ENCODE data around the gene RASAL3.

RASAL3 gene

DNA sequence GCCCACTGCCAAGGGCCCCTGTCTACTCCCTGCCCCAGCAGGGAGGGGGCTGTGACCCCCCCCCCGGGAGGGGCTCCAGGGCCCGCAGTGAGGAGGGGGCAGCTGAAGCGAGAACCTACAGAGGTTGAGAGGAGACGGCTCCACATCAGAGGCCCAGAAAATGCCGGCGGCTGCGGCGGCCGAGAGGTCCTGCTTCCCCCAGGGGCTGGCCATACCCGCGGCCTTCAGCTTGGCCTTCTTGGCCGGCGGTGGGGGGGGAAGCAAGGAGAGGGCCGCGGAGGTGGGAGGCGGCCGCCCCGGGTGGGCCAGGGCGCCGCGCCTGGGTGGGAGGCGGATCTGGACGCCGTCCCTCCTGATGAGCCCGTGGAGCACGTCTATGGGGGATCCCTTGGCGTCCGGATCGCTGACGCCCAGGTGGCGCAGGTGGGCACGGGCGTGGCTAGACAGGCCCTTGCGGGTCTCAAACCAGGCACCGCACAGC lies 36.3 kb downstream of the RASAL3 start:
- Histone ChIP-seq H3K27me3 (ENCODE audit: control insufficient read depth in 5 of 5, insufficient read depth in 4 of 5, low read length in 5 of 5) (no peaks in the 10 kb centered on the region), H3K9ac (ENCODE audit: low read length in 5 of 5) (no peak overlapping the region), H3K9me3 (ENCODE audit: control insufficient read depth in 5 of 5, low read length in 5 of 5) (peaks cover 0 to 6% (median 4%) of the 10 kb centered on the region in 5 donors), H3K4me1 (ENCODE audit: control insufficient read depth in 5 of 5, insufficient read depth in 5 of 5, low read length in 5 of 5) (peaks cover 10 to 36% (median 29%) of the 10 kb centered on the region in 5 donors), H3K4me3 (ENCODE audit: low read depth in 1 of 5, low read length in 5 of 5) (no peak overlapping the region), H3K36me3 (ENCODE audit: control insufficient read depth in 5 of 5, insufficient read depth in 5 of 5, low read length in 5 of 5) (peaks cover 2 to 61% (median 50%) of the 10 kb centered on the region in 5 donors), H3K27ac (ENCODE audit: low read depth, low read length) (no peak overlapping the region)

- H3K27ac ChIP-seq (ENCODE audit: low read depth, low read length), result no peak overlapping the region
- no peak overlapping the region for H3K4me3 ChIP-seq (ENCODE audit: low read depth in 1 of 5, low read length in 5 of 5)
- peaks cover 0 to 7% (median 6%) of the 10 kb centered on the region in 5 donors for H3K9me3 ChIP-seq (ENCODE audit: control insufficient read depth in 5 of 5, low read length in 5 of 5)
- H3K9ac ChIP-seq (ENCODE audit: low read length in 5 of 5), result no peak overlapping the region
- H3K36me3 ChIP-seq (ENCODE audit: control insufficient read depth in 5 of 5, insufficient read depth in 5 of 5, low read length in 5 of 5), result peaks cover 2 to 68% (median 57%) of the 10 kb centered on the region in 5 donors
- peaks cover 10 to 34% (median 28%) of the 10 kb centered on the region in 5 donors for H3K4me1 ChIP-seq (ENCODE audit: control insufficient read depth in 5 of 5, insufficient read depth in 5 of 5, low read length in 5 of 5)
- no peaks in the 10 kb centered on the region for H3K27me3 ChIP-seq (ENCODE audit: control insufficient read depth in 5 of 5, insufficient read depth in 4 of 5, low read length in 5 of 5)
Observed at GRCh38 chr19:15427350-15427700, 37.0 kb downstream of the RASAL3 start.

DNA sequence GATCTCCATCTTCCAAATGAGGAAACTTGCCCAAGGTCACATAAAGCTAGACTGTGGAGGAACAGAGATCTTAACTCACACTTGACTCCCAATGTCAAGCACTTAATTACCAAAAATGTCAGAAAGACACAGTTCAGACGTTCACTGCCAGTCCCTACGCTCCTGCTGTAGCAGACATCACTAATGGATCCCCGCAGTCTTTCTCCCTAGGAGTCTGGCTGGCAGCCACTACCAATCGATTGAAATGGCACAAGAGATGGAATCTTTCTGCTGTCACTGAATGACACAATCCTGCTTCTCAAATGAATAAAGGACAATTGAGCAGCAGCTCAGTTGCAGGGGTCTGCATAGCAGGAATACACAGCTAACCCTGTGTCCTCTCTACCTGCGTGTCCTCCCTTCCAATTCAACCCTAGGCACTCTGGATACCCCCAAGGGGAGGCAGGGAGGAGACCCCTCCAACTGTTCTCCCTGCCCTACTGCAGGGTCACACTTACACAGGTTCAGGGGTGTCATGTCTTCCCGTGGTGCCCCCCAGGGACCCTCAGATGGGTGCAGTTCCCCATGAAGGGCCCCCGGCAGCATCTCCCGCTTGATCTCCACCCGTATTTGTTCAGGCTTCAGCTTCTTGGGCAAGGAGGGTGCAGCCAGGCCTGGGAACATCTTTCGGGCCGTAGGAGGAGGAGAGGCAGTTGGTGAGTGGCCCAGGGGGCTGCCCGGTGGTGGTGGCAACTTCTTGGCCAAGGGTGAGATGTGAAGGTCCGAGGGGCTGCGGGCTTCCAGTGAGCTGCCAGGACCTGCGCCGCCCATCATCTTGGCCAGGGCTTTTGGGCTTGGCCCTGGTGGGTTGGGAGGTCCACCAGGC lies 37.6 kb downstream of the RASAL3 start:
- H3K36me3 ChIP-seq (ENCODE audit: control insufficient read depth in 5 of 5, insufficient read depth in 5 of 5, low read length in 5 of 5), result peaks cover 2 to 71% (median 57%) of the 10 kb centered on the region in 5 donors
- peaks cover 0 to 7% (median 6%) of the 10 kb centered on the region in 5 donors for H3K9me3 ChIP-seq (ENCODE audit: control insufficient read depth in 5 of 5, low read length in 5 of 5)
- H3K4me3 ChIP-seq (ENCODE audit: low read depth in 1 of 5, low read length in 5 of 5), result no peak overlapping the region
- H3K27me3 ChIP-seq (ENCODE audit: control insufficient read depth in 5 of 5, insufficient read depth in 4 of 5, low read length in 5 of 5), result no peaks in the 10 kb centered on the region
- no peak overlapping the region for H3K9ac ChIP-seq (ENCODE audit: low read length in 5 of 5)
- H3K27ac ChIP-seq (ENCODE audit: low read depth, low read length), result no peak overlapping the region
- H3K4me1 ChIP-seq (ENCODE audit: control insufficient read depth in 5 of 5, insufficient read depth in 5 of 5, low read length in 5 of 5), result peaks cover 9 to 36% (median 28%) of the 10 kb centered on the region in 5 donors

GRCh38 chr19:15425321-15425950 lies 38.9 kb downstream of the RASAL3 start:
- peaks cover 2 to 67% (median 57%) of the 10 kb centered on the region in 5 donors for H3K36me3 ChIP-seq (ENCODE audit: control insufficient read depth in 5 of 5, insufficient read depth in 5 of 5, low read length in 5 of 5)
- no peaks in the 10 kb centered on the region for H3K27me3 ChIP-seq (ENCODE audit: control insufficient read depth in 5 of 5, insufficient read depth in 4 of 5, low read length in 5 of 5)
- no peak overlapping the region for H3K27ac ChIP-seq (ENCODE audit: low read depth, low read length)
- H3K4me1 ChIP-seq (ENCODE audit: control insufficient read depth in 5 of 5, insufficient read depth in 5 of 5, low read length in 5 of 5), result peaks cover 0 to 26% (median 18%) of the 10 kb centered on the region in 5 donors
- no peak overlapping the region for H3K4me3 ChIP-seq (ENCODE audit: low read depth in 1 of 5, low read length in 5 of 5)
- H3K9me3 ChIP-seq (ENCODE audit: control insufficient read depth in 5 of 5, low read length in 5 of 5), result peaks cover 0 to 7% (median 6%) of the 10 kb centered on the region in 5 donors
- no peak overlapping the region for H3K9ac ChIP-seq (ENCODE audit: low read length in 5 of 5)

DNA sequence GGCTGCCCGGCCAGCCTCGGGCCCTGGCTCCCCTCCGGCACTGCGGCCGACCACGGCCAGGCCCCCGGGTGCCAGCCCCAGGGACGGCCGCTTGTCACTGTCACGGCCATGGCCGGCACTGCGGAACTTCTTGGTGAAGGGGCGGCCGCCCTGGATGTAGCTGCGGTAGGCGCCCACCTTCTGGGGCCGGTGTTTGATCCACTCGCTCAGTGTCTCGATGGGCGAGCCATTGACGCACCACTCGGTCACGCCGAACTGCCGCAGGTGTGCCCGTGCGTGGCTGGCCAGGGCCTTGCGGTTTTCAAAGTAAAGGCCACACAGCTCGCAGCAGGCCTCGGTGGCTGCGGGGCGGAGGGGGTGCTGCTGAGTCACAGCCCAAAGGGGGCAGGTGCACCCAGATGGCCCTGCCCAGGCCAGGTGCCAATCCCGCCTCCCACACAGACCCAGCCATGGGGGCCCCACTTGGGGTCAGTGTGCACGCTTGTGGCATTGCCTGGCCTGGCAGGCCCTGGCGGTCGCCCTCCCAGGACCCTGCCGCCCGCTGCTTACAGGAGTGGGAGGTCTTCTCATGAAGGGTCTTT lies 39.6 kb downstream of the RASAL3 start:
- H3K9ac ChIP-seq (ENCODE audit: low read length in 5 of 5), result no peak overlapping the region
- no peak overlapping the region for H3K4me3 ChIP-seq (ENCODE audit: low read depth in 1 of 5, low read length in 5 of 5)
- H3K27ac ChIP-seq (ENCODE audit: low read depth, low read length), result no peak overlapping the region
- peaks cover 0 to 7% (median 6%) of the 10 kb centered on the region in 5 donors for H3K9me3 ChIP-seq (ENCODE audit: control insufficient read depth in 5 of 5, low read length in 5 of 5)
- H3K36me3 ChIP-seq (ENCODE audit: control insufficient read depth in 5 of 5, insufficient read depth in 5 of 5, low read length in 5 of 5), result peaks cover 2 to 65% (median 57%) of the 10 kb centered on the region in 5 donors
- no peaks in the 10 kb centered on the region for H3K27me3 ChIP-seq (ENCODE audit: control insufficient read depth in 5 of 5, insufficient read depth in 4 of 5, low read length in 5 of 5)
- H3K4me1 ChIP-seq (ENCODE audit: control insufficient read depth in 5 of 5, insufficient read depth in 5 of 5, low read length in 5 of 5), result peaks cover 0 to 21% (median 14%) of the 10 kb centered on the region in 5 donors

DNA sequence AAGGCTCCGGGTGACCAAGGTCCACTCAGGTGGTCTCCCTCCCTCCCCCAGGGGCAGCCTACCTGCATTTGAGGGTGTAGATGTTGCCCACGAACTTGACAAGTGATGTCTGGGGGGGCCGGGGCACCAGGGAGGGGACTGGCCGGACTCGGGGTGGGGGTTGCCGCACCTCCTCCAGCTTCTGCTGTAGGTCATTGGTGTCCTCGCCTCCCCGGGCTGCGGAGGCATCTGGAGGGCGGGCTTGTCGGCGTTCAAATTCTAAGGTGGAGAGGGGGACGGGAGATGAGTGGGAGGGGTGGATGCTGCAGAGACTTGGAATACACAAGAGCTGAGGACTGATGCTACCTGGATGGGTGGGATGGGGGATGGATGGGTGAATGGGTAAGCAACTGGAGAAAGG lies 40.2 kb downstream of the RASAL3 start:
- Histone ChIP-seq H3K4me3 (ENCODE audit: low read depth in 1 of 5, low read length in 5 of 5) (no peak overlapping the region), H3K9ac (ENCODE audit: low read length in 5 of 5) (no peak overlapping the region), H3K9me3 (ENCODE audit: control insufficient read depth in 5 of 5, low read length in 5 of 5) (peaks cover 0 to 7% (median 6%) of the 10 kb centered on the region in 5 donors), H3K27ac (ENCODE audit: low read depth, low read length) (no peak overlapping the region), H3K36me3 (ENCODE audit: control insufficient read depth in 5 of 5, insufficient read depth in 5 of 5, low read length in 5 of 5) (peaks cover 2 to 62% (median 56%) of the 10 kb centered on the region in 5 donors), H3K27me3 (ENCODE audit: control insufficient read depth in 5 of 5, insufficient read depth in 4 of 5, low read length in 5 of 5) (no peaks in the 10 kb centered on the region), H3K4me1 (ENCODE audit: control insufficient read depth in 5 of 5, insufficient read depth in 5 of 5, low read length in 5 of 5) (peaks cover 0 to 23% (median 17%) of the 10 kb centered on the region in 5 donors)

DNA sequence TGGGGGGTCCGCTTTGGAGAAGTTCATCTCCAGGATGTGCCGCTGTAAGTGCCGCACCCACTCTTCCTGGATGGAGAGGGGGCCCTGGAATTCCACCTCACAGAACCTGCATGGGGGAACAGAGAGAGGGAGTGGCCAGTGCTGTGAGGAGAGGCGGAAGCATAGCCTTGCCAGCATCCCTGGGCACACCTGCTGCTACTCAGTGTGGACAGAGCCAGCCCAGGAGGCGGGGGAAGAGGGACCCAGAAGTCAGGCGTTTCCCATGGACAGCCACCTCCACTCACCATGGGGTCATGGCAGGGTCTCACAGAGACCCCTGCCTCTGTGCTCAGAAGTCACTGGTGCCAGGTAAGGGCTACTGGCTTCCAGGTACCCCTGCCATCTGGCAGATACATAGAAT lies 41.2 kb downstream of the RASAL3 start:
- Histone ChIP-seq H3K36me3 (ENCODE audit: control insufficient read depth in 5 of 5, insufficient read depth in 5 of 5, low read length in 5 of 5) (peaks cover 2 to 59% (median 51%) of the 10 kb centered on the region in 5 donors), H3K27ac (ENCODE audit: low read depth, low read length) (no peak overlapping the region), H3K27me3 (ENCODE audit: control insufficient read depth in 5 of 5, insufficient read depth in 4 of 5, low read length in 5 of 5) (no peaks in the 10 kb centered on the region), H3K9me3 (ENCODE audit: control insufficient read depth in 5 of 5, low read length in 5 of 5) (peaks cover 0 to 7% (median 6%) of the 10 kb centered on the region in 5 donors), H3K4me1 (ENCODE audit: control insufficient read depth in 5 of 5, insufficient read depth in 5 of 5, low read length in 5 of 5) (peaks cover 0 to 24% (median 18%) of the 10 kb centered on the region in 5 donors), H3K9ac (ENCODE audit: low read length in 5 of 5) (no peak overlapping the region), H3K4me3 (ENCODE audit: low read depth in 1 of 5, low read length in 5 of 5) (no peak overlapping the region)

DNA sequence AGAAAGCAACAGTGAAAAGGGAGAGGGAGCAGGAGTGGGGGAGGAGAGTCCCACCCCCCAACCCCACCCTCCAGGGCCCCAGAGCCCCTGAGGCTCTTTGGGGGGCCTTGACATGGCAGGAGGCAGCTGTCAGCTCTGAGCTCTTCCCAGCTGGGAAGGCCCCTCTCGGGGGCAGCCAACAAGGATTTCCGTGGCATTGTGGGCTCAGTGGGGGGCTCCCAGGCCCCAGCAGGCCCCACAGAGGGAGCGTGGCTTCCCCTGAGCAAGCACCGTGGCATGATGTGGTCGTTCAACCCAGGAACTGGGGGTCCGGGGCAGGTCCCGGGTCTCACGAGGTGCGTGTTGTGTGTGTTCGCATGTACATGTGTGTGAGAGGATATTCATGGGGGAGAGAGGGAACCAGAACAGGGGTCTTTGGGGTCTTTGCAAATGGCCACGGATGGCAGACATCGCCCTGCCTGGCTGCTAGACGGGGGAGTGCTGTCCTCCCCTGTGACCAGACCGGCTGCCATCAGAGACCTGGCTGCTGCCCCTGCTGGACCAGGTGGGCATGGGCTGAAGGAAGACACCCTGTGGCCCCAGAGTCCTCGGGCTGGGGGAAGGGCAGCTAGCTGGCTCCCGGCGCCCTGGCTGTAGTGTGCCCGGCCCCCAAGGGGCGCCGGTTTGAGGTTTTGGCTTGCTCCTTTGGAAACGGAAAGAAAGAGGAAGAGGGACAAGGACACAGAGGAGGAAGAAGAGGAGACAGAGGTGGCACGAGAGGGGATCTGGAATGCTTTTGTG lies 41.9 kb downstream of the RASAL3 start:
- H3K4me3 ChIP-seq (ENCODE audit: low read depth in 1 of 5, low read length in 5 of 5), result no peak overlapping the region
- peak overlapping the region; percentile 41 for H3K27ac ChIP-seq (ENCODE audit: low read depth, low read length)
- peaks cover 0 to 7% (median 6%) of the 10 kb centered on the region in 5 donors for H3K9me3 ChIP-seq (ENCODE audit: control insufficient read depth in 5 of 5, low read length in 5 of 5)
- peaks cover 2 to 52% (median 48%) of the 10 kb centered on the region in 5 donors for H3K36me3 ChIP-seq (ENCODE audit: control insufficient read depth in 5 of 5, insufficient read depth in 5 of 5, low read length in 5 of 5)
- H3K27me3 ChIP-seq (ENCODE audit: control insufficient read depth in 5 of 5, insufficient read depth in 4 of 5, low read length in 5 of 5), result no peaks in the 10 kb centered on the region
- H3K9ac ChIP-seq (ENCODE audit: low read length in 5 of 5), result no peak overlapping the region
- H3K4me1 ChIP-seq (ENCODE audit: control insufficient read depth in 5 of 5, insufficient read depth in 5 of 5, low read length in 5 of 5), result peaks cover 0 to 31% (median 25%) of the 10 kb centered on the region in 5 donors

- H3K36me3 ChIP-seq (ENCODE audit: control insufficient read depth in 5 of 5, insufficient read depth in 5 of 5, low read length in 5 of 5), result peaks cover 2 to 45% (median 41%) of the 10 kb centered on the region in 5 donors
- peaks cover 3 to 38% (median 32%) of the 10 kb centered on the region in 5 donors for H3K4me1 ChIP-seq (ENCODE audit: control insufficient read depth in 5 of 5, insufficient read depth in 5 of 5, low read length in 5 of 5)
- H3K27ac ChIP-seq (ENCODE audit: low read depth, low read length), result peak overlapping the region; percentile 41
- no peak overlapping the region for H3K4me3 ChIP-seq (ENCODE audit: low read depth in 1 of 5, low read length in 5 of 5)
- no peaks in the 10 kb centered on the region for H3K27me3 ChIP-seq (ENCODE audit: control insufficient read depth in 5 of 5, insufficient read depth in 4 of 5, low read length in 5 of 5)
- H3K9me3 ChIP-seq (ENCODE audit: control insufficient read depth in 5 of 5, low read length in 5 of 5), result peaks cover 0 to 7% (median 6%) of the 10 kb centered on the region in 5 donors
- peak overlapping the region in 1 of 5 donors; percentile 47 for H3K9ac ChIP-seq (ENCODE audit: low read length in 5 of 5)
Observed at GRCh38 chr19:15421721-15422260, 42.6 kb downstream of the RASAL3 start.
